NCI-H1436 (cell line): ENCODE results near the gene CD101.
"Not testable (repeated sequence)": the region's sequence is repeated elsewhere in the genome, so short reads cannot be mapped to it uniquely, and the experiment has no call there.

ENCODE experiments used
- DNase-seq: peaks from one replicate; lab custom pipeline; 2025; lab: John Stamatoyannopoulos, UW

The CD101 gene

GRCh38 chr1:117001254-117001927, at the start of gene CD101:
Gene CD101, plus strand, starts transcription at chr1:117001760. Its CDS starts 58 bp downstream, at chr1:117001818.
- no peak for DNase-seq

GRCh38 chr1:116952738-116953275, 48.8 kb upstream of the CD101 start:
- DNase-seq = no peak

GRCh38 chr1:116954440-116954839, 47.1 kb upstream of the CD101 start:
- DNase-seq = no peak

GRCh38 chr1:116956378-116956777, 45.2 kb upstream of the CD101 start:
- peak; percentile 24 for DNase-seq

GRCh38 chr1:116957646-116958045, 43.9 kb upstream of the CD101 start:
- no peak for DNase-seq

GRCh38 chr1:116958110-116958509, 43.5 kb upstream of the CD101 start:
- DNase-seq = no peak

- no peak for DNase-seq
Measured at GRCh38 chr1:116958977-116959376, 42.6 kb upstream of the CD101 start.

- no peak for DNase-seq
Measured at GRCh38 chr1:116961606-116962005, 40.0 kb upstream of the CD101 start.

- DNase-seq = no peak
Measured at GRCh38 chr1:116962987-116963639, 38.4 kb upstream of the CD101 start.

GRCh38 chr1:116966791-116967190, 34.8 kb upstream of the CD101 start:
- no peak for DNase-seq

GRCh38 chr1:116968724-116969123, 32.8 kb upstream of the CD101 start:
- no peak for DNase-seq

GRCh38 chr1:116971258-116971860, 30.2 kb upstream of the CD101 start:
- no peak for DNase-seq

GRCh38 chr1:116971965-116972673, 29.4 kb upstream of the CD101 start:
- DNase-seq = no peak

GRCh38 chr1:116972674-116973030, 28.9 kb upstream of the CD101 start:
- no peak for DNase-seq

- DNase-seq = not testable (repeated sequence)
Measured at GRCh38 chr1:116980309-116980708, 21.3 kb upstream of the CD101 start.

- DNase-seq = no peak
Measured at GRCh38 chr1:116981521-116982037, 20.0 kb upstream of the CD101 start.

GRCh38 chr1:116982319-116983004, 19.1 kb upstream of the CD101 start:
- no peak for DNase-seq

- no peak for DNase-seq
Measured at GRCh38 chr1:116983112-116983511, 18.4 kb upstream of the CD101 start.

GRCh38 chr1:116983678-116984077, 17.9 kb upstream of the CD101 start:
- DNase-seq = no peak

- no peak for DNase-seq
Measured at GRCh38 chr1:116984406-116985160, 17.0 kb upstream of the CD101 start.
